GM10266 (cell line): ENCODE results near the gene BMPR1A.
A peak's percentile ranks its signal among the peaks of the same experiment; 100 is the strongest.

Experiments
- DNase-seq: peaks from one replicate; pipeline ENCODE4 v3.0.0; 2012; ENCODE audit errors: extremely low spot score
- TF ChIP-seq, protein P1 (sequence below): IDR thresholded peaks from 2 replicates; pipeline ENCODE4 v1.5.1; 2012; ENCODE audit warnings: mild to moderate bottlenecking, low read depth; ENCODE audit not compliant: control insufficient read depth, insufficient read depth; ENCODE audit errors: missing control alignments

BMPR1A gene

DNA sequence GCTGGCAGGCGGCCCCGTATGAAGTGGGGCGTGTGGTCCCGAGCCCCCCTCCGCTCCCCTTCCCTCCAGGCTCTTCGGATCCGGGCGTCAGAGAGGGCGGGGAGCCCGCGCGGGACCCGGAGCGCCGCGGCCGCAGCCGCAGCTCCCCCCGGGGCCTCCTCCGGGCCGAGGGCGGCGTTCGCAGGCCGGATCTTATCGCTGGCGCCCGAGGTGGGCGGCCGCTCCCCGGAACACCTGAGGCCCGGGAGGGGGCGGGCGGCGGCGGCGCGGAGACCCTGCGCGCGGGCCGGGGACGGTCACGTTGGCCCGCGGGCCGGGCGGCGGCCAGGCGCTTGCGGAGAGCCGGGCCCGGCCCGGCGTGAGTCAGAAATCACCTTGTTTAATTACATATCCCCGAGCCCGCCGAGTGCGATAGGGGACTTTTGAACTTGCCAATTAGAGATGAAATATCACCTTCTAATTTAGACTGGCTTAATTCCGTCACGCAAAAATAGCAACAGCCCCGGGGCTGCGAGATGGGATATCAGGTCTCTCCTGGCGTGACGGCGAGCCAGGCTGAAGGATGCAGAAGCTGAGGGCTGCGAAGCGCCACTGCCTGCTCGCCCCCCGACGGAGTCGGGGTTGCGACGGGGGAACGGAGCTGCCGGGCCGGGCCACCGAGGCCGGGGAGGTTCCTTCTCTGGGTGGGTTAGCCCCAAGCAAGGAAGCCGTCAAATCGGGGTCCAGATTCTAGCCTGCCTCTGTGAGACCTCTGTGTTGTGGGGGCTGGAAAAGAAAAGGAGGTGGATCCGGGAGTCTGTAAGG lies 44.7 kb upstream of the BMPR1A start:
- TF ChIP-seq, protein P1, sequence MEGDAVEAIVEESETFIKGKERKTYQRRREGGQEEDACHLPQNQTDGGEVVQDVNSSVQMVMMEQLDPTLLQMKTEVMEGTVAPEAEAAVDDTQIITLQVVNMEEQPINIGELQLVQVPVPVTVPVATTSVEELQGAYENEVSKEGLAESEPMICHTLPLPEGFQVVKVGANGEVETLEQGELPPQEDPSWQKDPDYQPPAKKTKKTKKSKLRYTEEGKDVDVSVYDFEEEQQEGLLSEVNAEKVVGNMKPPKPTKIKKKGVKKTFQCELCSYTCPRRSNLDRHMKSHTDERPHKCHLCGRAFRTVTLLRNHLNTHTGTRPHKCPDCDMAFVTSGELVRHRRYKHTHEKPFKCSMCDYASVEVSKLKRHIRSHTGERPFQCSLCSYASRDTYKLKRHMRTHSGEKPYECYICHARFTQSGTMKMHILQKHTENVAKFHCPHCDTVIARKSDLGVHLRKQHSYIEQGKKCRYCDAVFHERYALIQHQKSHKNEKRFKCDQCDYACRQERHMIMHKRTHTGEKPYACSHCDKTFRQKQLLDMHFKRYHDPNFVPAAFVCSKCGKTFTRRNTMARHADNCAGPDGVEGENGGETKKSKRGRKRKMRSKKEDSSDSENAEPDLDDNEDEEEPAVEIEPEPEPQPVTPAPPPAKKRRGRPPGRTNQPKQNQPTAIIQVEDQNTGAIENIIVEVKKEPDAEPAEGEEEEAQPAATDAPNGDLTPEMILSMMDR: no peak
- DNase-seq: peak; percentile 89

DNA sequence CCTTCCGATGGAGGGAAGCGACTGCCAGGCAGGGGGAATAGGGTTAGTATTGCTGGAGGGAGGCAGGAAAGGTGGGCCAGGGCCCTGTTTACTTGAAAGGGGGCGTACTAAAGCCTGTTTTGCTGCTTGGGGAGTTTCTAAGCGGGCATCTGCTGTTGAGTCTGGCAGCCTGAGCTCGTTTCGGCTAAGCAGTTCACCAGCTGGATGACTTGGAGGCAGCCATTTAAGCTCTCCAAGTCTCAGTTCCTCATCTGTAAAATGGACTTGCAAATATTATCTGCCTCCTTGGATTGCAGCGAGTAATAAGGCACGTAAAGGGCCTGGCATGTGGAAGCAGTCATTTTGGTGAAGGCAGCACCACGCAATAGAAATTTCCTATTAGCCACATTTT lies 44.1 kb upstream of the BMPR1A start:
- DNase-seq: no peak
- TF ChIP-seq, protein P1: no peak

GRCh38 chr10:86715156-86715795 lies 41.1 kb upstream of the BMPR1A start:
- no peak for DNase-seq
- TF ChIP-seq, protein P1: no peak

DNA sequence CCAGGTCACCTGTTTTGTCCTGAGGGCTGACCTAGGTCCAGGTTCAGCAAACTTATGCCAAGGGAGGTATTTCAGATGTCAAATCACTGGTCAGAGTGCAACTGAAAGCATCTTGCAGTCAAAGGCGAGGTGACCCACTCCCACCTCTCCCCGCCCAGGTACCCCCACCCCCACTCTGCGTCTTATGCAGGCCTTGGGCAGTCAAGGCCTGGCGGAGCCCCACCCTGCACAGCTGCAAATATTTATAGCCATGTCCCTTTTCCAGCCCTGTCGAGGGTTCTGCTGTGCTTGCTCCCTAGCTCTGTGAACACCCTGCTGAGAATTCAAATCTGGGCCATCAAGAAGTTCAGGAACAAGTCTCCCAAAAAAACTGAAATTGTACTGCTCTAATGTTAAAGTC lies 40.6 kb upstream of the BMPR1A start:
- DNase-seq: no peak
- TF ChIP-seq, protein P1: no peak

- DNase-seq: no peak
- TF ChIP-seq, protein P1: no peak
These were observed 40.0 kb upstream of the BMPR1A start for GRCh38 chr10:86716466-86716865.

- TF ChIP-seq, protein P1: no peak
- no peak for DNase-seq
These were observed 37.9 kb upstream of the BMPR1A start for GRCh38 chr10:86718556-86718955.

DNA sequence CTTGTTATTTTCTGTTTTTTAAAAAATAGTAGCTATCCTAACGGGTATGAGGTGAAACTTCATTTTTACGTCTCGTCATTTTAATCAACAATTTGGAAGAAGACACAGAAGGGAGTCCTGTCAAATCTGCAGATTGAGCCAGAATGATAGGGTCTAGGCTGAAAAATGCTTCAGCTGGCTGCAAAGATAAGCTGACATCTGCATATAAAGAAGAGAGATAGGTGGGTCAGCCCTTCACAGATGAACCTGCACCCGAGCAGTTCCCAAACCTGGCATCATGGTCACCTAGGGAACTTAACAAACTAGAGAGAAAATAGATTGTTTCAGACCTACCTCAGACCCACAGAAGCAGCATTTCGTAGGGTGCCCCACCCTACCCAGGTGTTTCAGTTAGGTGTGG lies 35.2 kb upstream of the BMPR1A start:
- TF ChIP-seq, protein P1: no peak

More for the DNA sequence above, 35.2 kb upstream of the BMPR1A start:
- DNase-seq: no peak
